ENCODE measurements around the gene R3HDM2.

GRCh38 chr12:57221169-57221917 is 209.5 kb downstream of the R3HDM2 start:
- TF ChIP-seq ZNF274 (IDR thresholded peaks at IDR 0.05; ENCODE audit: low read depth, low read length) (no peak), SUZ12 (IDR thresholded peaks at IDR 0.05; ENCODE audit: extremely low read depth, insufficient read depth, insufficient read length) (peak; percentile 51)
